ENCODE data around the gene ZNF254. TPM values are rescaled to one million over a fixed set of nuclear protein-coding genes. Genes with fewer than 3 reads are reported as not detected.
"Not testable (repeated sequence)": the region's sequence is repeated elsewhere in the genome, so short reads cannot be mapped to it uniquely, and the experiment has no call there.

The ZNF254 gene
- 15.2 and 16.2 TPM in 2 replicates for total RNA-seq

- peak; percentile 85 for DNase-seq (ENCODE audit: insufficient read length, low spot score, missing footprints)
- Histone ChIP-seq H3K4me1 (ENCODE audit: insufficient read depth, low read length) (peaks cover 5% of the 10 kb centered on the region), H3K27ac (ENCODE audit: low read depth, low read length) (peak within 1 kb of the TSS; percentile 90), H3K9me3 (ENCODE audit: low read depth, low read length) (no peaks in the 10 kb centered on the region), H3K79me2 (ENCODE audit: insufficient read depth, low read length) (peaks cover 33% of the 10 kb centered on the region), H2AFZ (ENCODE audit: low read length) (peak within 1 kb of the TSS; percentile 93), H3K36me3 (ENCODE audit: insufficient read depth, low read length) (no peaks in the 10 kb centered on the region), H3K27me3 (ENCODE audit: insufficient read depth, low read length) (no peaks in the 10 kb centered on the region), H3K4me3 (ENCODE audit: insufficient read depth, low read length) (peak within 1 kb of the TSS; percentile 84), H3K4me2 (ENCODE audit: insufficient read depth, low read length) (peak within 1 kb of the TSS; percentile 83), H4K20me1 (ENCODE audit: insufficient read depth, low read length) (no peaks in the 10 kb centered on the region)
- TF ChIP-seq CTCF (IDR thresholded peaks at IDR 0.05; ENCODE audit: extremely low read depth, low read depth, low read length): no peak
Observed at GRCh38 chr19:24086974-24087595, at the start of gene ZNF254. Gene ZNF254 (plus strand): TSS chr19:24087187. CDS start chr19:24087308, 121 bp downstream.

GRCh38 chr19:24040621-24041020, 46.4 kb upstream of the ZNF254 start:
- DNase-seq (ENCODE audit: insufficient read length, low spot score, missing footprints): no peak
- no peaks in the 10 kb centered on the region for H3K4me1 ChIP-seq (ENCODE audit: insufficient read depth, low read length)
- H3K9me3 ChIP-seq (ENCODE audit: low read depth, low read length): no peaks in the 10 kb centered on the region
- peaks cover 28% of the 10 kb centered on the region for H3K36me3 ChIP-seq (ENCODE audit: insufficient read depth, low read length)
- H4K20me1 ChIP-seq (ENCODE audit: insufficient read depth, low read length): peaks cover 15% of the 10 kb centered on the region
- no peak overlapping the region for H2AFZ ChIP-seq (ENCODE audit: low read length)
- peaks cover 58% of the 10 kb centered on the region for H3K79me2 ChIP-seq (ENCODE audit: insufficient read depth, low read length)
- H3K4me3 ChIP-seq (ENCODE audit: insufficient read depth, low read length): no peak overlapping the region
- no peak overlapping the region for H3K27ac ChIP-seq (ENCODE audit: low read depth, low read length)
- TF ChIP-seq CTCF (IDR thresholded peaks at IDR 0.05; ENCODE audit: extremely low read depth, low read depth, low read length): no peak
- H3K27me3 ChIP-seq (ENCODE audit: insufficient read depth, low read length): no peaks in the 10 kb centered on the region
- H3K4me2 ChIP-seq (ENCODE audit: insufficient read depth, low read length): no peak overlapping the region

GRCh38 chr19:24041326-24041725, 45.7 kb upstream of the ZNF254 start:
- not testable (repeated sequence) for DNase-seq (ENCODE audit: insufficient read length, low spot score, missing footprints); H3K9me3 ChIP-seq (ENCODE audit: low read depth, low read length); H3K4me1 ChIP-seq (ENCODE audit: insufficient read depth, low read length); H3K4me2 ChIP-seq (ENCODE audit: insufficient read depth, low read length); H2AFZ ChIP-seq (ENCODE audit: low read length); H3K27me3 ChIP-seq (ENCODE audit: insufficient read depth, low read length); H3K27ac ChIP-seq (ENCODE audit: low read depth, low read length); H3K4me3 ChIP-seq (ENCODE audit: insufficient read depth, low read length)
- H3K36me3 ChIP-seq (ENCODE audit: insufficient read depth, low read length): peaks cover 28% of the 10 kb centered on the region
- H4K20me1 ChIP-seq (ENCODE audit: insufficient read depth, low read length): peaks cover 15% of the 10 kb centered on the region
- H3K79me2 ChIP-seq (ENCODE audit: insufficient read depth, low read length): peaks cover 51% of the 10 kb centered on the region

GRCh38 chr19:24046550-24046949, 40.4 kb upstream of the ZNF254 start:
- Histone ChIP-seq H3K36me3 (ENCODE audit: insufficient read depth, low read length) (peaks cover 50% of the 10 kb centered on the region), H3K4me1 (ENCODE audit: insufficient read depth, low read length) (no peaks in the 10 kb centered on the region), H3K79me2 (ENCODE audit: insufficient read depth, low read length) (peaks cover 6% of the 10 kb centered on the region), H3K4me2 (ENCODE audit: insufficient read depth, low read length) (no peak overlapping the region), H3K27me3 (ENCODE audit: insufficient read depth, low read length) (no peaks in the 10 kb centered on the region), H2AFZ (ENCODE audit: low read length) (no peak overlapping the region), H4K20me1 (ENCODE audit: insufficient read depth, low read length) (no peaks in the 10 kb centered on the region), H3K9me3 (ENCODE audit: low read depth, low read length) (no peaks in the 10 kb centered on the region), H3K4me3 (ENCODE audit: insufficient read depth, low read length) (no peak overlapping the region), H3K27ac (ENCODE audit: low read depth, low read length) (no peak overlapping the region)
- no peak for DNase-seq (ENCODE audit: insufficient read length, low spot score, missing footprints)
- no peak for TF ChIP-seq CTCF (IDR thresholded peaks at IDR 0.05; ENCODE audit: extremely low read depth, low read depth, low read length)
